Kidney (tissue), 14 donors: Measurements from ENCODE around the gene ZBTB22. TPM values are rescaled to one million over a fixed set of nuclear protein-coding genes. Genes with fewer than 3 reads are reported as not detected.
"Not testable (repeated sequence)": the region's sequence is repeated elsewhere in the genome, so short reads cannot be mapped to it uniquely, and the experiment has no call there.

Source experiments
- DNase-seq, 5 donors: peaks; one replicate each; pipeline ENCODE4 v3.0.0-alpha.2; 2013 to 2020
- FAIRE-seq: peaks from 2 replicates; lab custom pipeline; 2012; peaks lifted over from hg19 to GRCh38; lab: Jason Lieb, UNC
- H3K27ac ChIP-seq, 2 donors: one replicate each; pipeline ENCODE4 v1.7.0; 2013; ENCODE audit warnings: low read depth in 2 of 2, low read length in 2 of 2, inconsistent platforms in 1 of 2
- H3K27me3 ChIP-seq: one replicate; pipeline ENCODE4 v1.7.1; 2013; ENCODE audit warnings: low read length, inconsistent platforms; ENCODE audit not compliant: control insufficient read depth, insufficient read depth
- H3K36me3 ChIP-seq, 3 donors: one replicate each; pipeline versions ENCODE4 v1.7.0 to v1.7.1; 2013; ENCODE audit warnings: low read length in 3 of 3, control low read depth in 1 of 3, inconsistent platforms in 1 of 3; ENCODE audit not compliant: insufficient read depth in 3 of 3, control insufficient read depth in 2 of 3
- H3K4me1 ChIP-seq, 3 donors: one replicate each; pipeline versions ENCODE4 v1.7.0 to v1.7.1; 2013; ENCODE audit warnings: low read length in 3 of 3, inconsistent platforms in 1 of 3, low read depth in 1 of 3; ENCODE audit not compliant: control insufficient read depth in 2 of 3, insufficient read depth in 2 of 3
- H3K4me3 ChIP-seq, 3 donors: one replicate each; pipeline versions ENCODE4 v1.7.0 to v1.8.1; 2013; ENCODE audit warnings: low read length in 3 of 3, control low read depth in 1 of 3, inconsistent platforms in 1 of 3
- H3K9ac ChIP-seq, 3 donors: one replicate each; pipeline versions ENCODE4 v1.7.0 to v1.7.1; 2013; ENCODE audit warnings: low read length in 3 of 3, control low read depth in 1 of 3, inconsistent platforms in 1 of 3
- H3K9me3 ChIP-seq, 3 donors: one replicate each; pipeline versions ENCODE4 v1.7.0 to v1.7.1; 2013; ENCODE audit warnings: low read length in 3 of 3, control low read depth in 1 of 3, inconsistent platforms in 1 of 3; ENCODE audit not compliant: control insufficient read depth in 2 of 3, insufficient read depth in 1 of 3
- CTCF ChIP-seq: IDR thresholded peaks from 3 replicates; pipeline ENCODE4 v1.5.1; 2012; ENCODE audit warnings: mild to moderate bottlenecking, moderate library complexity, borderline replicate concordance; ENCODE audit not compliant: insufficient read depth; ENCODE audit errors: extremely low read depth
- intact Hi-C: fragments of 100-400 bp; cut with DNase I; formaldehyde crosslinking; loops from one replicate; pipeline ENCODE4 v1.11.1; 2022
- polyA plus RNA-seq: library from polyadenylated mRNA; stranded (reverse); fragments of 350-450 nt; fragmentation: Illumina TruSeq; extraction: RNeasy Lipid Tissue Mini Kit (QIAGEN cat#74804); gene quantifications from one replicate; pipeline ENCODE4 v1.2.3, GENCODE V29; 2014; ENCODE audit warnings: low read depth, low replicate concordance; ENCODE audit not compliant: insufficient read depth
- total RNA-seq: library from RNA; stranded (reverse); fragmentation: NEBNext Ultra II Directional; extraction: Animal tissue kit (Norgen Biotek cat#: 25700); gene quantifications from one replicate; pipeline ENCODE4 v1.2.1, GENCODE V29; 2021
- donor health status: control.
- donor health status: control.
- donor health status: control.
- donor health status: control.
- donor health status: control.
- donor health status: DM: yes; HTN: yes; CAD: no.
- donor health status: Normal renal cell carcinoma (clear cell type).

ZBTB22 gene
- total and polyA plus RNA-seq, 2 donors from 2014 or later, result 16.3 to 22.9 TPM

- DNase-seq, H3K4me3 ChIP-seq, H3K27ac ChIP-seq, FAIRE-seq, H3K9ac ChIP-seq, H3K4me1 ChIP-seq, H3K9me3 ChIP-seq, H3K27me3 ChIP-seq, intact Hi-C loops, H3K36me3 ChIP-seq: not testable (repeated sequence)
Observed at GRCh38 chr6:33363486-33363885, 45.9 kb upstream of the ZBTB22 start.

- Histone ChIP-seq H3K4me3 (no peak overlapping the region), H3K27ac (no peak overlapping the region), H3K36me3 (no peaks in the 10 kb centered on the region), H3K9ac (no peak overlapping the region), H3K9me3 (no peaks in the 10 kb centered on the region), H3K27me3 (no peaks in the 10 kb centered on the region), H3K4me1 (no peaks in the 10 kb centered on the region)
- no peak for TF ChIP-seq CTCF
- DNase-seq (no peak), FAIRE-seq (no peak)
- intact Hi-C loops, result no loop called here
Observed at GRCh38 chr6:33359331-33359730, 41.8 kb upstream of the ZBTB22 start.

- H3K36me3 ChIP-seq, H3K27me3 ChIP-seq, H3K4me3 ChIP-seq, FAIRE-seq, H3K9me3 ChIP-seq, H3K9ac ChIP-seq, intact Hi-C loops, DNase-seq, H3K27ac ChIP-seq, H3K4me1 ChIP-seq: not testable (repeated sequence)
Observed at GRCh38 chr6:33357160-33357871, 39.8 kb upstream of the ZBTB22 start.

GRCh38 chr6:33356295-33356694 is 38.8 kb upstream of the ZBTB22 start:
- no peak overlapping the region for H3K9ac ChIP-seq
- TF ChIP-seq CTCF, result no peak
- DNase-seq (no peak), FAIRE-seq (no peak)
- intact Hi-C loops, result no loop called here
- no peaks in the 10 kb centered on the region for H3K36me3 ChIP-seq
- no peak overlapping the region for H3K4me3 ChIP-seq
- no peaks in the 10 kb centered on the region for H3K4me1 ChIP-seq
- no peaks in the 10 kb centered on the region for H3K9me3 ChIP-seq
- H3K27ac ChIP-seq, result no peak overlapping the region
- H3K27me3 ChIP-seq, result no peaks in the 10 kb centered on the region

GRCh38 chr6:33355860-33356259 is 38.3 kb upstream of the ZBTB22 start:
- H3K4me1 ChIP-seq, H3K36me3 ChIP-seq, H3K27me3 ChIP-seq, DNase-seq, H3K9me3 ChIP-seq, H3K9ac ChIP-seq, FAIRE-seq, H3K4me3 ChIP-seq, H3K27ac ChIP-seq, intact Hi-C loops: not testable (repeated sequence)
